AG09309 (cell line): ENCODE results near the gene FUCA2.

Experiments
- DNase-seq: peaks from one replicate; pipeline ENCODE4 v3.0.0-alpha.2; 2010; ENCODE audit warnings: low read depth
- H3K4me3 ChIP-seq: 2 replicates; pipeline ENCODE4 v1.5.1; 2011; ENCODE audit warnings: mild to moderate bottlenecking, low read depth, low read length, moderate library complexity; ENCODE audit not compliant: control insufficient read depth
- CTCF ChIP-seq: IDR thresholded peaks from 2 replicates; pipeline ENCODE4 v1.5.1; 2011; ENCODE audit warnings: mild to moderate bottlenecking, low read depth, low read length, inconsistent platforms; ENCODE audit not compliant: insufficient read depth, control insufficient read depth; ENCODE audit errors: missing control alignments

Gene FUCA2

GRCh38 chr6:143543435-143543834 is 31.9 kb upstream of the FUCA2 start:
- TF ChIP-seq CTCF, result no peak
- no peak for DNase-seq
- no peak overlapping the region for H3K4me3 ChIP-seq

GRCh38 chr6:143542888-143543287 is 31.4 kb upstream of the FUCA2 start:
- DNase-seq, result no peak

GRCh38 chr6:143540192-143540591 is 28.7 kb upstream of the FUCA2 start:
- DNase-seq, result no peak
- no peak for TF ChIP-seq CTCF
- H3K4me3 ChIP-seq, result no peak overlapping the region

More at GRCh38 chr6:143542888-143543287, 31.4 kb upstream of the FUCA2 start:
- no peak for TF ChIP-seq CTCF
- no peak overlapping the region for H3K4me3 ChIP-seq

- no peak for DNase-seq
- no peak for TF ChIP-seq CTCF
- H3K4me3 ChIP-seq, result no peak overlapping the region
These were observed 28.2 kb upstream of the FUCA2 start for GRCh38 chr6:143539734-143540133.

- DNase-seq, result no peak
- no peak overlapping the region for H3K4me3 ChIP-seq
These were observed 27.6 kb upstream of the FUCA2 start for GRCh38 chr6:143539106-143539505.

GRCh38 chr6:143538374-143538773 is 26.9 kb upstream of the FUCA2 start:
- no peak for TF ChIP-seq CTCF
- H3K4me3 ChIP-seq, result no peak overlapping the region
- DNase-seq, result no peak

More at GRCh38 chr6:143539106-143539505, 27.6 kb upstream of the FUCA2 start:
- TF ChIP-seq CTCF, result no peak
